IPS-NIHi7 (cell line): ENCODE data around the gene OVAAL.

ENCODE experiments used
- DNase-seq: peaks from one replicate; pipeline ENCODE4 v3.0.0; 2012; ENCODE audit warnings: mixed read lengths; ENCODE audit errors: extremely low spot score

Gene OVAAL

GRCh38 chr1:180558664-180559063, at the start of gene OVAAL:
Gene OVAAL (plus strand): TSS chr1:180558964.
- no peak for DNase-seq

- DNase-seq: no peak
These were observed 47.9 kb upstream of the OVAAL start for GRCh38 chr1:180510882-180511281.

GRCh38 chr1:180513531-180513930, 45.2 kb upstream of the OVAAL start:
- no peak for DNase-seq

GRCh38 chr1:180515364-180515763, 43.4 kb upstream of the OVAAL start:
- no peak for DNase-seq

GRCh38 chr1:180515857-180516388, 42.8 kb upstream of the OVAAL start:
- peak; percentile 83 for DNase-seq

- DNase-seq: no peak
These were observed 38.9 kb upstream of the OVAAL start for GRCh38 chr1:180519846-180520245.

- no peak for DNase-seq
These were observed 37.1 kb upstream of the OVAAL start for GRCh38 chr1:180521474-180522212.

- peak; percentile 46 for DNase-seq
These were observed 36.6 kb upstream of the OVAAL start for GRCh38 chr1:180522213-180522515.

- no peak for DNase-seq
These were observed 34.4 kb upstream of the OVAAL start for GRCh38 chr1:180524160-180524914.

GRCh38 chr1:180524915-180525714, 33.6 kb upstream of the OVAAL start:
- DNase-seq: no peak

- no peak for DNase-seq
These were observed 33.1 kb upstream of the OVAAL start for GRCh38 chr1:180525715-180526039.

GRCh38 chr1:180527101-180527669, 31.6 kb upstream of the OVAAL start:
- DNase-seq: no peak

- DNase-seq: no peak
These were observed 29.8 kb upstream of the OVAAL start for GRCh38 chr1:180528868-180529470.

- no peak for DNase-seq
These were observed 28.3 kb upstream of the OVAAL start for GRCh38 chr1:180530501-180530900.

GRCh38 chr1:180532854-180533253, 25.9 kb upstream of the OVAAL start:
- DNase-seq: no peak

GRCh38 chr1:180533266-180533987, 25.3 kb upstream of the OVAAL start:
- DNase-seq: peak; percentile 84

- no peak for DNase-seq
These were observed 24.6 kb upstream of the OVAAL start for GRCh38 chr1:180534214-180534613.

- DNase-seq: no peak
These were observed 23.3 kb upstream of the OVAAL start for GRCh38 chr1:180535418-180535999.

- DNase-seq: no peak
These were observed 21.9 kb upstream of the OVAAL start for GRCh38 chr1:180536821-180537372.

GRCh38 chr1:180539136-180539535, 19.6 kb upstream of the OVAAL start:
- no peak for DNase-seq
